ENCODE results near the gene CBL.

Gene CBL

DNA sequence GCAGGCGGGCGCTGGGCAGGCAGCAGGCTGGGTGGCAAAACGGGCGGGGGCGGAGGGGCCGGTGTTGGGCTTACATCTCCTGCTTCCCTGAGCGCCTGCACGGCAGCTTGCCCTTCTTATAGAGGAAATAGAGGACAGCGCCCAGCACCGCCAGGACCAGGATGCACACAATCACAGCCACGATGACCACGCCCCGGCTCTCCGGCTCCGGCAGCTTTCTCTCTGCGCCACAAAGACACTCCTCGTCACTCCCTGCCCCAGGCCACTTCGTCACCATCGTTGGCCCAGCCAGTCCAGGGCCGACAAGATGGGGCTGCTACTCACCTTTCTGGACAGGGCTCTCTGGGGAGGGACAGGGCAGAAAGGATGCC, 104.5 kb downstream of the CBL start:
- TF ChIP-seq, protein P1, sequence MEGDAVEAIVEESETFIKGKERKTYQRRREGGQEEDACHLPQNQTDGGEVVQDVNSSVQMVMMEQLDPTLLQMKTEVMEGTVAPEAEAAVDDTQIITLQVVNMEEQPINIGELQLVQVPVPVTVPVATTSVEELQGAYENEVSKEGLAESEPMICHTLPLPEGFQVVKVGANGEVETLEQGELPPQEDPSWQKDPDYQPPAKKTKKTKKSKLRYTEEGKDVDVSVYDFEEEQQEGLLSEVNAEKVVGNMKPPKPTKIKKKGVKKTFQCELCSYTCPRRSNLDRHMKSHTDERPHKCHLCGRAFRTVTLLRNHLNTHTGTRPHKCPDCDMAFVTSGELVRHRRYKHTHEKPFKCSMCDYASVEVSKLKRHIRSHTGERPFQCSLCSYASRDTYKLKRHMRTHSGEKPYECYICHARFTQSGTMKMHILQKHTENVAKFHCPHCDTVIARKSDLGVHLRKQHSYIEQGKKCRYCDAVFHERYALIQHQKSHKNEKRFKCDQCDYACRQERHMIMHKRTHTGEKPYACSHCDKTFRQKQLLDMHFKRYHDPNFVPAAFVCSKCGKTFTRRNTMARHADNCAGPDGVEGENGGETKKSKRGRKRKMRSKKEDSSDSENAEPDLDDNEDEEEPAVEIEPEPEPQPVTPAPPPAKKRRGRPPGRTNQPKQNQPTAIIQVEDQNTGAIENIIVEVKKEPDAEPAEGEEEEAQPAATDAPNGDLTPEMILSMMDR (IDR thresholded peaks at IDR 0.05; ENCODE audit: extremely low read depth, insufficient read depth, missing control alignments), result no peak
- DNase-seq (ENCODE audit: low spot score), result no peak
- in situ Hi-C loops (cut with MboI; ENCODE audit: low pct_unique_long_range_greater_than_20kb, low sequenced_read_pairs, unreplicated experiment), result no loop called here

DNA sequence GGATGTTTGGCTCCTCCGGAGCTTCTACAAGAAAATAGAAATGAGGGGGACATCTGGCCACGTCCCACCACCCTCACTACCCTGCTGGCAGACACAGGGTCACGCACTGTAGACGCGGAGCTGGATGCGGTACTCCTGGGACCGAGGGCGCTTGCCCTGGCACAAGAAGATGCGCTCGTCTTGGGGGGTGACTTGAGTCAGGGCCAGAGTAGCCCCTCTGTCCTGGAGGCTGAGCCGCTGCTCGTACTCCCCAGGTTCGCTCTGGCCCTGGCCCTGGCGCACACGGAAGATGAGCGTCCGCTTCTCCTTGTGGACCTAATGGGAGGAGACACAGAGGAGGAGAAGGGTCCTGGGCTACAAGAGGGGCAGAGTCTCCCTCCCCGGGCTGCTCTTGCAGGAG, 108.6 kb downstream of the CBL start:
- DNase-seq (ENCODE audit: low spot score), result no peak
- in situ Hi-C loops (cut with MboI; ENCODE audit: low pct_unique_long_range_greater_than_20kb, low sequenced_read_pairs, unreplicated experiment), result no loop called here
- TF ChIP-seq, protein P1 (IDR thresholded peaks at IDR 0.05; ENCODE audit: extremely low read depth, insufficient read depth, missing control alignments), result no peak

DNA sequence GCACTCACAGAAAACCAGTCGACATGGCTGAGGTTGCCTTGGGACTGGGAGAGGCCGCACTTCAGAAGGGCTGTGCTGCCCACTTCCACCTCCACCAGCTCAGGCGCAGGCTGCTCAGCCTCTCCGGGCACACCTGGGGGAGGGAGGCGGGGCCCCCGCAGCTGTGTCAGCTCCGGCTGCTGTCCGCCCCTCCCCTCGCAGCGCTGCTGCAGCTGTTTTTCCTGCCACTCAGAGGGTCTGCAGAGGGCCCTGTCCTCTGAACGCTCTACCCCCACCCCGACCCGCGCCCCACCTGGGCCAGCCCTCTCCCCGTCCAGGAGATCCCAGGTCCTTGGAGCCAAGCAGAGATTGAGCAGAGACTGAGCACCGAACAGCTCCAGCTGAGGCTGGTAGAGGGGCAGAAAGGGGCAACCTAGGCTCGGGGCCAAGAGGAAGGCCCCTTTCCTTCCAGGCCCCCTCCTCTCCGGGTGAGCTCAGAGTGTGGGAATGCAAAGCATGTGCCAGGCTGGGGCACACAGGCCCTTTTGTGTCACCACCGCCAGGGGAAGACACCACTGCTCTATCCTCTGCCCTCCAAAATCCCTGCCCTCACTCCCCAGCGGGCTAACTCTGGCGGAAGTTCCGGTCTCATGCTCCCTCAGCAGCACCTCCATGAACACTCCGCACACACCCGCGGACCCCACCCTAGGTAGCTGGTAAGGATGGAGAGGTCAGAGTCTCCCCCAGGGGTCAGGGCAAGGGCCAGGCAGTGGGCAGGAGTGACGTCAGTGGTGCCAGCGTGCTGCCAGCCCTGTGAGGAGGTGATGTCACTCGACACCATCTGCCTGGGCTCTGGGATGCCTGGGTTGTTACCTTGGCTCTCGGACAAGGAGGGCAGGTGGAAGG, 109.2 kb downstream of the CBL start:
- TF ChIP-seq, protein P1 (IDR thresholded peaks at IDR 0.05; ENCODE audit: extremely low read depth, insufficient read depth, missing control alignments), result no peak
- DNase-seq (ENCODE audit: low spot score), result peak; percentile 68
- in situ Hi-C loops (cut with MboI; ENCODE audit: low pct_unique_long_range_greater_than_20kb, low sequenced_read_pairs, unreplicated experiment), result no loop called here

DNA sequence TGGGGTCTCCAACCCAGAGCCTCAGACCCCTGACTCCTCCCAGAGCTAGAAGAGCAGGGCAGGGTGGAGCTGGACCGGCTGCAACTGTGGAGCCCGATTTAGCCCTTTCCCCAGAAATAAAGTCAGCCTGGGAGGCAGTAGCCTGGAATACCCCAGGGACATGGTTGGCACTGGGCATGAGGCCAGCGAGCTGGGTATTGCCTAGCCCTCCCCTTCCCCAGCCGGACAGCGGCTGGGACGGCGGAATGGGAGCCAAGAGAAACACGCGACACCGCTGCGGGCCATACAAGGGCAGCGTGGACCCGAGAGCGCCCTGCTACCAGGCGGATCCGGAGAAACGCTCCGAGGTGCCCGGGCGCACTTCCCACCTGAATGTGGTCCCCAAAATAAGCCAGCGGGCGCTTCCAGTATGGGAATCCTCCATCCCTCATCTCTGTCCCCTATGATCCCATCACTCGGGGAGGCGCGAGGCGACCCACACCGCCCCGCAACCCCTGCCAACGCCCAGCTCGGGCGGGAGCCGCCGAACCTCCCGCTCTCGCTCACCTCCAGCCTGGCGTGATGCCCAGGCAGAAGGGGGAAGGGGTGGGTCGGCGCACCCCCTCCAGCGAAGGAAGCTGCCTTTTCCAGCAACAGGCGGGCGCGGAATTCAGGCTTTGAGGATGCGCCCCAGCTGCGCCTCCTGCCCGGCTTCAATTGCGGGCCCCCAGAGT, 110.0 kb downstream of the CBL start:
- in situ Hi-C loops (cut with MboI; ENCODE audit: low pct_unique_long_range_greater_than_20kb, low sequenced_read_pairs, unreplicated experiment), result no loop called here
- TF ChIP-seq, protein P1 (IDR thresholded peaks at IDR 0.05; ENCODE audit: extremely low read depth, insufficient read depth, missing control alignments), result no peak
- DNase-seq (ENCODE audit: low spot score), result peak; percentile 36

DNA sequence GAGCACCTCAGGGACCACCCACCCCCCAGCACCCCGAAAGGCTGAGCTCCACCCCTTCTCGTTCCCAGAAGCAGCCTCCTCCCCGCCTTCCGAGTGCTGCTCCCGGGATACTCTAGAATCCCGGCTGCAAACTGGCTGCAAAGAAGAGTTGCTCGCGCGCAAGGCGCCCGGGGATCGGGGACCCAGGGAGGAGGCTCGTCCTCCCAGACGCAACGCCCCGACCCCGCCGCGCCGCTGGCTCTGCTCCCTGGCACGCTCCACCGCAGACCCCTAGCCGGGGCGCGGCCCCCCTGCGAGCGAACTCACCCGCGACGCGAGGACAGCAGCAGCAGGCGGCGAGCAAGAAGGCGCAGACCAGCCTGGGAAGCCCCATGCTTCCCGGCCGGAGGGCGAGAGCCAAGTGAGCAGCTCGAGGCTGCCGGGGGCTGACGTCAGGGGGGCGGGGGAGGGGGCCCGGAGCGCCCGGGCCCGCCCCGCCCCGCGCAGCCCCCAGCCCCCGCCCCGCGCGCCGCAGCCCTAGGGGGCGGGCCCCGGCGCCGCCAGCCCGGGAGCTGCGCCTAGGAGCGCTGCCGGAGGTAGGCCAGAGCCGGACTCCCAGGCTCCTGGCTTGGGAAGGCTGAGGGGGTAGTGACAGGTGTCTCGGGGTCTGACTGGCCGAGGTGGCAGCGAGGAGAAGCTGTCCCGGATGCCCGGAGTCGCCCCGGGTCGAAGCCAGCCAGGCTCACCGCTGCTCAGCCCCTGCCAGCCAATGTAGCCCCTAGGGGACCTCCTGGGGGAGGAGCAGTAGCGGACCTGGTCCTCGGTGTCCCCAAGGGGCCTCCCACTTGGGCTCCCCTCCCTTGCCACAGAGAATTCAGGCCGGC, 110.8 kb downstream of the CBL start, which contains the start of gene MCAM:
Gene MCAM (minus strand): TSS at position 402 of the 863 bp plus-strand sequence. CDS start 29 bp downstream, at position 373.
- in situ Hi-C loops (cut with MboI; ENCODE audit: low pct_unique_long_range_greater_than_20kb, low sequenced_read_pairs, unreplicated experiment), result no loop called here
- TF ChIP-seq, protein P1 (IDR thresholded peaks at IDR 0.05; ENCODE audit: extremely low read depth, insufficient read depth, missing control alignments), result no peak

More for the DNA sequence above, 110.8 kb downstream of the CBL start, which contains the start of gene MCAM:
- DNase-seq (ENCODE audit: low spot score), result peak; percentile 60

All from GM13977 (cell line).